ENCODE results near the gene ZNF501. TPM values are rescaled to one million over a fixed set of nuclear protein-coding genes. Genes with fewer than 3 reads are reported as not detected.

ZNF501 gene
- 4.5 and 5.2 TPM in 2 replicates for total RNA-seq

DNA sequence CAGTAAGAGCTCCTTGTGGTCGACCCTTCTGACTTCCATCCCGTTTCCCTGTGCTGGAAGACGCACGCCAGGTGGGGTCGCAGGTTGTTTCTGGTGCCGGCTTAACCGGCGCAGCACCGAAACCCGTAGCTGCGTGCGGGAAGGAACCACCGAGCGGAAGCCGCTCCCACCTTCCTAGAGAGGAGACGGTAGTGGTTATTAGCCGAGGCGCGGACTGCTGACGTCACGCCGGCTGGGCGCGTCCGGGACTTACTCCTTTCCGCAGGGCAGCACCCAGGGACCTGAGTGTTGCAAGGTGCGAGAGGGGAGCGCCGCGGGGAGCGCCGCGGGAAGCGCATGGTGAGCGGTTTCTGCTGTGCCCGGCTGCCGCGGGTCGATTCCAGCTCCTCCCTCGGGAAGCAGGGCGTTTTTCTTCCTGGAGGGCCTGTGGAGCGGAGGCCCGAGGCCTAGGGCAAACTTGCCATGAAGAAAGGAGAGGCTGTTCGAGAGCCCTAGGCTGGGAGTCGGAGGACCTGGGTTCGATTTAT is at the start of gene ZNF501:
TSS of gene ZNF501 (plus strand) at position 252 of the 527 bp plus-strand sequence. CDS start 4,787 bp downstream, outside the sequence.

DNA sequence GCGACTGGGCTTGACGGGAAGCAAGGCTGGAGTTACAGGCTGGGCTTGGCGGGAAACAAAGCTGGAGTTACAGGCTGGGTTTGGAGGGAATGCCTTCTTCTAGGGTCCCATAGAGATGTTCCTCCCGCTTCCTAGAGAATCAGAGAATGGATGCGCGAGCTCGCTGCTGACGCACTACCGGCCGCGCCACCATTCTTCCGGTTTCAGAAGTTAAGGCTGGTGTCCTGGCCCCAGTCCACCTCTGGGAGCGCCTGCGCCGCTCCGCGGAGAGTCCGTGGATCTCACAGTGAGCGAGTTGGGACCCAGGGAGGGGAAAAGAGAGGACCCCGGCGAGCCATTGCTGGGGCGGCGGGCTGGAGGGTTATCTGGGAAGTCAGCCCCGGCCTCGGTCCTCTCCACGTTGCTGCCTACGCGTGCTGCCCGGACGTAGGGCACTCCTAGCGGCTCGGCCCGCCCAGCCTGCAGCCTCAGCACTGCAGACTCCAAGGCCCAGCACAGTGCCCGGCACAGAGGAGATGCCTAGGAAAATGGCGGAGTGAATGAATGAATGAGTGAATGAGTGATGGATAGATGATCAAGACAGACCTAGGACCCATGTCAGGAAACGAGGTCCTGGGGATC is 16.9 kb upstream of the ZNF501 start, which contains the start of gene ZNF502:
TSS of gene ZNF502 (plus strand) at position 206 of the 621 bp plus-strand sequence. CDS start 7,602 bp downstream, outside the sequence.

DNA sequence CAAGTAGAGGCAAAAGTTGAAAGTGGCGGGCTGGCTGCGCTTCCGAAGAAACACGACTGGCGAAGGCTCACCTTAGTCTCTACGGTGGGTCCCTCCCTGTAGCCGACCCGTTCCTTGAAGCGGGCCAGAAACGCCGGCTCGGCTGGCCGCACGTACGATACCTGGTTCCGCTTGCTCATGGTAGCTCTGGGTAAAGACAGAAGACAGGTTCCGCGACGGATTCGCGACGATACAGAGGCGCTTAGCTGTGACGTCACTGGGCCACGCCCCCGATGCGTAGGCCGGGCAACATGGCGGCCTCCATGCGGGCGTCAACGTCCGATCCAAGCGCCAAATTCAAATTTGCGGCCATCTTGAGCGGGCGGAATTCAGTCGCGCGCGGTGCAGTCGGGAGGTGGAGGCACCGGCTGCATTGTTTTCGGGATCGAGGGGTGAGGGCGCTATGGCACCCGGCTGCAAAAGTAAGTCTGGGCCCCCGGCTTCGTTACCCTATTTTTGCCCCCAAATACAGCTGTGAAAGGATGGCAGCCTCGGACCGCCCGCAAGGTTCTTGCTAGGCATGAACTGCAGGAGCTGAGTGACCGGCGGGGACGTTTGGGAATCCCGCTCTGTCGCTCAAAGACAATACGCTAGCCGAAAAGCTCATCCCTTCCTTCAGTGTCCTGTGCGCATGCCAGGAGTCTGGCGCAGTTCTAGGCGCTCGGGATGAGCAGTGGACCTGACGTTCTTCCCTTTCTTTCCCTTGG is 32.2 kb downstream of the ZNF501 start, which contains the start of the genes KIAA1143 and KIF15:
TSS of gene KIAA1143 (minus strand) at position 196 of the 746 bp plus-strand sequence. CDS start at position 179, 17 bp downstream.
TSS of gene KIF15 (plus strand) at position 371 of the 746 bp plus-strand sequence. CDS start at position 443, 72 bp downstream.

Other genes starting within 250 kb of the ZNF501 start
- 5.2 and 7.0 TPM in 2 replicates for gene ZKSCAN7, start 174.4 kb upstream of the ZNF501 start, total RNA-seq
- 0.77 and 3.1 TPM in 2 replicates for gene ZNF660, start 144.7 kb upstream of the ZNF501 start, total RNA-seq
- 16.9 and 17.8 TPM in 2 replicates for gene ZNF197, start 104.6 kb upstream of the ZNF501 start, total RNA-seq
- 9.9 and 12.1 TPM in 2 replicates for gene ZNF35, start 80.9 kb upstream of the ZNF501 start, total RNA-seq
- 4.0 and 5.9 TPM in 2 replicates for gene ZNF502, start 17.0 kb upstream of the ZNF501 start, total RNA-seq
- 16.9 and 22.0 TPM in 2 replicates for gene KIAA1143, start 32.0 kb downstream of the ZNF501 start, total RNA-seq
- gene KIF15, start 32.2 kb downstream of the ZNF501 start, total RNA-seq = 3.1 and 19.0 TPM in 2 replicates
- gene TMEM42, start 132.3 kb downstream of the ZNF501 start, total RNA-seq = 13.8 and 18.3 TPM in 2 replicates
- gene TGM4, start 145.0 kb downstream of the ZNF501 start, total RNA-seq = not detected in 2 replicates
- gene ZDHHC3, start 246.5 kb downstream of the ZNF501 start, total RNA-seq = 36.4 and 42.0 TPM in 2 replicates
- 47.6 and 54.1 TPM in 2 replicates for gene EXOSC7, start 246.6 kb downstream of the ZNF501 start, total RNA-seq